Endodermal cell (in vitro differentiated cells): ENCODE results near the gene UPK3BL1. TPM values are rescaled to one million over a fixed set of nuclear protein-coding genes. Genes with fewer than 3 reads are reported as not detected.
"Not testable (repeated sequence)": the region's sequence is repeated elsewhere in the genome, so short reads cannot be mapped to it uniquely, and the experiment has no call there.

ENCODE experiments used
- DNase-seq: peaks from one replicate; pipeline ENCODE4 v3.0.0-alpha.2; 2017
- H3K27ac ChIP-seq: 2 replicates; pipeline ENCODE4 v1.5.1; 2013; ENCODE audit warnings: mild to moderate bottlenecking, low read depth, low read length, moderate library complexity
- H3K27me3 ChIP-seq: 2 replicates; pipeline ENCODE4 v1.6.1; 2013; ENCODE audit warnings: mild to moderate bottlenecking, low read length, moderate library complexity; ENCODE audit not compliant: insufficient read depth, control insufficient read depth, poor library complexity, severe bottlenecking
- H3K36me3 ChIP-seq: 2 replicates; pipeline ENCODE4 v1.7.0; 2013; ENCODE audit warnings: mild to moderate bottlenecking, low read length, moderate library complexity; ENCODE audit not compliant: control insufficient read depth, insufficient read depth
- H3K4me1 ChIP-seq: one replicate; pipeline ENCODE4 v1.7.0; 2013; ENCODE audit warnings: low read length; ENCODE audit not compliant: control insufficient read depth, insufficient read depth
- H3K4me3 ChIP-seq: 2 replicates; pipeline ENCODE4 v1.5.1; 2013; ENCODE audit warnings: mild to moderate bottlenecking, low read length, moderate library complexity
- H3K9ac ChIP-seq: 2 replicates; pipeline ENCODE4 v1.6.1; 2013; ENCODE audit warnings: mild to moderate bottlenecking, low read length, moderate library complexity; ENCODE audit not compliant: poor library complexity, severe bottlenecking; ENCODE audit errors: extremely low read depth
- H3K9me3 ChIP-seq: 2 replicates; pipeline ENCODE4 v1.6.1; 2013; ENCODE audit warnings: mild to moderate bottlenecking, low read length, moderate library complexity; ENCODE audit not compliant: control insufficient read depth
- H3K27ac Mint-ChIP-seq: 2 replicates; pipeline ENCODE4 v1.8.0; 2020; ENCODE audit warnings: mixed read lengths
- H3K27me3 Mint-ChIP-seq: 2 replicates; pipeline ENCODE4 v1.8.0; 2021; ENCODE audit warnings: mild to moderate bottlenecking, mixed read lengths; ENCODE audit not compliant: insufficient read depth
- H3K36me3 Mint-ChIP-seq: 2 replicates; pipeline ENCODE4 v1.8.0; 2020; ENCODE audit warnings: low read depth, mixed read lengths
- H3K4me1 Mint-ChIP-seq: 2 replicates; pipeline ENCODE4 v1.8.0; 2020; ENCODE audit warnings: mixed read lengths
- H3K4me3 Mint-ChIP-seq: 2 replicates; pipeline ENCODE4 v1.8.0; 2020; ENCODE audit warnings: mild to moderate bottlenecking, moderate library complexity, mixed read lengths
- H3K9me3 Mint-ChIP-seq: 2 replicates; pipeline ENCODE4 v1.8.0; 2020; ENCODE audit warnings: mild to moderate bottlenecking, mixed read lengths
- whole genome bisulfite sequencing, 2 experiments: methylation state at CpG; one replicate each; pipeline versions ENCODE4 v1.1.5 to v1.1.7; 2013; ENCODE audit warnings: missing lambda C conversion rate in 2 of 2, mixed read lengths in 1 of 2; ENCODE audit not compliant: insufficient coverage in 1 of 2, insufficient read length in 1 of 2; 5-methylcytosine and 5-hydroxymethylcytosine counted together
- long read RNA-seq, 4 experiments: library from polyadenylated mRNA in 2 of 4; library from RNA in 1 of 4; library from capped mRNA in 1 of 4; stranded (forward) in 3 of 4; unstranded in 1 of 4; transcript quantifications; one replicate each; pipeline ENCODE4 v2.0.0, GENCODE V29; 2020 to 2021; ENCODE audit warnings: inconsistent platforms in 1 of 4
- polyA plus RNA-seq, 2 experiments: library from polyadenylated mRNA; stranded (reverse); fragments of 50-300 nt; gene quantifications; one replicate each; pipeline ENCODE4 v1.2.3, GENCODE V29; 2013
- total RNA-seq, 2 donors: library from RNA; stranded (reverse); fragmentation: NEBNext Ultra II Directional in 1 of 2; extraction: Animal tissue kit (Norgen Biotek cat#: 25700) in 1 of 2; gene quantifications; 2 replicates in 1 of 2; 3 replicates in 1 of 2; pipeline ENCODE4 v1.2.1, GENCODE V29; 2021

UPK3BL1 gene
- total RNA-seq, result 10 to 100 TPM; 16.8 to 18.7 TPM
- 56.7 TPM for polyA plus RNA-seq (2013, experiment 1 of 2)
- 48.4 TPM for polyA plus RNA-seq (2013, experiment 2 of 2)
- long read RNA-seq, experiment 1, partial matches to known transcripts, result 3 of 4 reads
- long read RNA-seq, experiment 1, other reads (novel, unspliced or antisense), result 0 of 4 reads
- long read RNA-seq, experiment 2, partial matches to known transcripts, result 0 of 3 reads
- long read RNA-seq, experiment 2, other reads (novel, unspliced or antisense), result 0 of 3 reads
- long read RNA-seq, experiment 3, partial matches to known transcripts, result 4 of 6 reads
- long read RNA-seq, experiment 3, other reads (novel, unspliced or antisense), result 1 of 6 reads
- long read RNA-seq, experiment 4, result 0 reads

- H3K4me1 Mint-ChIP-seq, H3K9ac ChIP-seq, H3K36me3 ChIP-seq, H3K4me3 ChIP-seq, H3K36me3 Mint-ChIP-seq, H3K9me3 Mint-ChIP-seq, H3K4me3 Mint-ChIP-seq, H3K27me3 Mint-ChIP-seq, H3K9me3 ChIP-seq, DNase-seq, H3K27ac Mint-ChIP-seq, H3K27me3 ChIP-seq, H3K27ac ChIP-seq, H3K4me1 ChIP-seq: not testable (repeated sequence)
- no CpG with 5 or more reads among the region's 9 CpGs for WGBS, 2 experiments
These were observed at the start of gene UPK3BL1 for GRCh38 chr7:102642691-102643090. UPK3BL1 (minus strand) TSS chr7:102642791; CDS start chr7:102642741, 50 bp downstream.

- not testable (repeated sequence) for H3K4me3 Mint-ChIP-seq, H3K36me3 ChIP-seq, H3K27ac Mint-ChIP-seq, H3K9me3 ChIP-seq, H3K27ac ChIP-seq, DNase-seq, H3K9ac ChIP-seq, H3K4me3 ChIP-seq, H3K36me3 Mint-ChIP-seq, H3K4me1 ChIP-seq, H3K9me3 Mint-ChIP-seq, H3K4me1 Mint-ChIP-seq
- WGBS, 2 experiments, result 94% methylated on average over 3 of the region's 6 CpGs; no CpG with 5 or more reads in 1 of the 2 experiments
- H3K27me3 Mint-ChIP-seq, result peaks cover 28% of the 10 kb centered on the region
- H3K27me3 ChIP-seq, result peaks cover 23% of the 10 kb centered on the region
These were observed 48.0 kb upstream of the UPK3BL1 start for GRCh38 chr7:102690602-102691001.

DNA sequence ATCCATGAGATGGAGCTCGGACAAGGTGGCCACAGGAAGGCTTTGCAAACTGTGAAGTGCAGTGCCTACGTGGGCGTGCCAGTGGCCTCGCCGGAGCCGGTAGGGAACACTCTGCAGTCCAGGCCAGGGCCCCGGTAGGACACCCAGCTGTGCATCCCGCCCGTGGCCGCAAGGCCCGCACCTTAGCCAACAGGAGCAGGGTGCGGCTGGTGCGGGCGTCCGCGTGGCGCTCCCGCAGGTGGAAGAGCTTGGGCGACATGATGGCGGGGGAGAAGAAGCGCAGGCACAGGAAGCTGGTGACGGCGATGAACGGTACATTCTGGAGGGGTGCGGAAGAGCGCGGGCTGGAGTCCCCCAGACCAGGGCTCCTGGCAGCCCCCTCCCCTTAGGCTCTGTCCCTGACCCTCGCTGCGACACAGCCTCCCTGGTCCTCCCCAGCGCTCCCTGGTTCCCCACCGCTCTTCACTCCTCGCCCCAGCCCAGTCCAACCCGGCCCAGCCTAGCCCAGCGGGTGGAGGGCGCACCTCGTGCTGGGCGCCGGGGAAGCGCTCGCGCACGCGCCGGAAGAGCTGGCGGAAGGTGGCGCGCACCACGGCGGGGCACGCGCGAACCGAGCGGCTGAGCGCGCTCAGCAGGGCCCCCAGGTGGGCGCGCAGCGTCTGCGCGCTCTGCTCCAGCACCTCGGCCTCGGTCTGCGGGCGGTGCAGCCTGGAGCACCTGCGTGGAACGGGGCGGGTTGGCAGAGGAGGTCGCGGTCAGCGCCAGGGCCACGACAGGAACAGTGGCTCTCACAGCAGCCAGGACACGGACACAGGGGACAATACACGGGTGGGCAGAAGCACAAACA, 47.1 kb upstream of the UPK3BL1 start:
- H3K4me3 ChIP-seq, H3K36me3 ChIP-seq, H3K27ac ChIP-seq, H3K4me1 ChIP-seq, H3K27ac Mint-ChIP-seq, H3K36me3 Mint-ChIP-seq, H3K4me1 Mint-ChIP-seq, DNase-seq, H3K9me3 ChIP-seq, H3K4me3 Mint-ChIP-seq, H3K9ac ChIP-seq, H3K9me3 Mint-ChIP-seq: not testable (repeated sequence)
- peaks cover 26% of the 10 kb centered on the region for H3K27me3 Mint-ChIP-seq
- H3K27me3 ChIP-seq, result peaks cover 20% of the 10 kb centered on the region
- 34% methylated on average over 5 of the region's 74 CpGs; no CpG with 5 or more reads in 1 of the 2 experiments for WGBS, 2 experiments

DNA sequence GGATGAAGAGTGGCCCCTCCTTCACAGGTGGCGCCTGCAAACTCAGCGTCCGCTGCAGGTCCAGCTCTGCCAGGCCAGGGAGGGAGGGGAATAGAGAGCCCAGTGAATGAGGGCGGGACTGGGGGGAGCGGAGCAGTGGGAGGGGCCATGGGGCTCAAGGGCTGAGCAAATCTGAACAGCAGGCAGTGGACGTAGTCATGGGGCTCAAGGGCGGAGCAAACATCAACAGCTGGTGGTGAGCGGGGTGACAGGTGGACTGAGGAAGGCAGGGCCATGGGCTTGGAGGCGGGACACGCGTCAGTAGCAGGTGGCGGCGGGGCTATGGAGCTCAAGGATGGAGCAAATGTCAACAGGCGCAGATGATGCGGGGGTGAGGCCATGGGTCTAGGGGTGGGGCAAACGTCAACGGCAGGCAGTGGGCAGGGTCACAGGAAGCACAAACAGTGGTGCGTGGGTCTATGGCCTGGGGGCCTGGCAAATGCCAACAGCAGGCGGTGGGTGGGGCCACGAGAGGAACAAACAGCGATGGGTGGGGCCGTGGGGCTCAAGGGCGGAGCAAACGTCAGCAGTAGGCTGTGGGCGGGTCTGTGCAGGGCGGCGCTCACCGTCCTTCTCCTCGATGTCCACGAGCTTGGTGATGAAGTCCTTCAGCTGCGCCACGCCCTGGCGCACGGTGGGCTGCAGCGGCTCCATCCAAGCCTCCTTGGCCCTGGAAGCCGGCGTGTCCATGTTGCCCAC, 45.9 kb upstream of the UPK3BL1 start:
- not testable (repeated sequence) for H3K9me3 Mint-ChIP-seq, H3K9ac ChIP-seq, DNase-seq, H3K4me3 Mint-ChIP-seq, H3K4me1 ChIP-seq, H3K27ac Mint-ChIP-seq, H3K4me1 Mint-ChIP-seq, H3K9me3 ChIP-seq, H3K36me3 Mint-ChIP-seq, H3K36me3 ChIP-seq, H3K4me3 ChIP-seq, H3K27ac ChIP-seq
- peaks cover 15% of the 10 kb centered on the region for H3K27me3 Mint-ChIP-seq
- no CpG with 5 or more reads among the region's 37 CpGs for WGBS, 2 experiments
- peaks cover 11% of the 10 kb centered on the region for H3K27me3 ChIP-seq

DNA sequence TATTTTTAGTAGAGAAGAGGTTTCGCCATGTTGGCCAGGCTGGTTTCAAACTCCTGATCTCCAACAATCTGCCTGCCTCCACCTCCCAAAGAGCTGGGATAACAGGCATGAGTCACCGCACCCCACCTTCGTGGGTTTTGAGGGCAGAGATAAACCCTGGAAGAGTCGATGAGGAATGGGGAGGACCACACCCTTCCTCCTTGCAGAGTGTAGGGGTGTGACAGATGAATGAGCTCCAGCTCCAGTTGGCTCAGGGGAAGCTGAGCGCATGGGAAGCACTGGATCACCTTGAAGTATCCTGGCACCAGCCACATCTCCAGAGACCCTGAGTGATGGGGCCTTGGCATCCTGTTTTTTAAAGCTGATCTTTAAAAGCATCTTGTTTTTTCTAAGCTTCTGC, 40.0 kb upstream of the UPK3BL1 start:
- H3K9me3 ChIP-seq, H3K9ac ChIP-seq, H3K4me1 ChIP-seq, H3K27ac ChIP-seq, DNase-seq, H3K27me3 Mint-ChIP-seq, H3K4me3 ChIP-seq, H3K27me3 ChIP-seq, H3K27ac Mint-ChIP-seq, H3K36me3 ChIP-seq, H3K4me1 Mint-ChIP-seq, H3K4me3 Mint-ChIP-seq, H3K36me3 Mint-ChIP-seq, H3K9me3 Mint-ChIP-seq: not testable (repeated sequence)
- no CpG with 5 or more reads among the region's 5 CpGs for WGBS, 2 experiments

DNA sequence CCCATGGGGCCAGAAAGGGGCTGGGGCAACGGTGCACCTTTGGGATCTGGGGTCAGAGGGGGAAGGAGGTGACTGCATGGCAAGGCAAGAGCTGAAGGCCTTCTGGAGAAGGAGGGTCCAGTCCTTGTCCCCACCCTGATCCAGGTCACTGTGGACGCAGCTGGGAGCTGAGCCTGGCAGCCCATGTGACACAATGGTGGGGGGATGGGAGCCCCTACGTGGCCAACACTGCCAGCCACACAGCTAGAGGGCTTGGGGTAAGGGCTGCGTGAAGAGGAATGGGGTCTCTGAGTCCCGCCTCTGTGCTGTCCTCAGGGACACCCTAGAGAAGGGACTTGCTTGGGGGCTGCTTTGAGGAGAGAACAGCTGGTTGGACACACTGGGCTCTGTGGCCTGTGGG, 38.2 kb upstream of the UPK3BL1 start:
- not testable (repeated sequence) for H3K27me3 Mint-ChIP-seq, H3K27ac ChIP-seq, H3K9me3 Mint-ChIP-seq, H3K9me3 ChIP-seq, H3K27me3 ChIP-seq, H3K4me3 Mint-ChIP-seq, H3K9ac ChIP-seq, H3K4me1 ChIP-seq, H3K4me1 Mint-ChIP-seq, H3K36me3 Mint-ChIP-seq, H3K36me3 ChIP-seq, DNase-seq, H3K27ac Mint-ChIP-seq, H3K4me3 ChIP-seq
- no CpG with 5 or more reads among the region's 5 CpGs for WGBS, 2 experiments
